Mucosa of stomach (tissue), 1 donor: Measurements from ENCODE around the gene ALLC.
"Not testable (repeated sequence)": the region's sequence is repeated elsewhere in the genome, so short reads cannot be mapped to it uniquely, and the experiment has no call there.

ENCODE experiments used
- H3K27me3 ChIP-seq: one replicate; pipeline ENCODE4 v1.7.0; 2013; ENCODE audit warnings: mild to moderate bottlenecking, low read length; ENCODE audit not compliant: control insufficient read depth, insufficient read depth
- H3K36me3 ChIP-seq: one replicate; pipeline ENCODE4 v1.7.0; 2013; ENCODE audit warnings: low read length; ENCODE audit not compliant: control insufficient read depth, insufficient read depth
- H3K4me1 ChIP-seq: one replicate; pipeline ENCODE4 v1.7.0; 2013; ENCODE audit warnings: mild to moderate bottlenecking, low read length; ENCODE audit not compliant: control insufficient read depth, insufficient read depth
- H3K4me3 ChIP-seq: one replicate; pipeline ENCODE4 v1.7.0; 2013; ENCODE audit warnings: low read length
- H3K9ac ChIP-seq: one replicate; pipeline ENCODE4 v1.7.0; 2013; ENCODE audit warnings: mild to moderate bottlenecking, low read length, moderate library complexity
- H3K9me3 ChIP-seq: one replicate; pipeline ENCODE4 v1.7.0; 2013; ENCODE audit warnings: mild to moderate bottlenecking, low read length, moderate library complexity; ENCODE audit not compliant: control insufficient read depth
- donor health status: Pancreatic carcinoma.

ALLC gene

GRCh38 chr2:3654011-3654410 is 4.0 kb upstream of the ALLC start:
- Histone ChIP-seq H3K9me3 (no peaks in the 10 kb centered on the region), H3K4me1 (peaks cover 13% of the 10 kb centered on the region), H3K4me3 (no peak overlapping the region), H3K27me3 (peaks cover 9% of the 10 kb centered on the region), H3K36me3 (no peaks in the 10 kb centered on the region), H3K9ac (no peak overlapping the region)

- Histone ChIP-seq H3K36me3 (no peaks in the 10 kb centered on the region), H3K4me1 (peaks cover 13% of the 10 kb centered on the region), H3K27me3 (peaks cover 9% of the 10 kb centered on the region), H3K9ac (no peak overlapping the region), H3K4me3 (no peak overlapping the region), H3K9me3 (no peaks in the 10 kb centered on the region)
Measured at GRCh38 chr2:3654531-3655225, 3.3 kb upstream of the ALLC start.

GRCh38 chr2:3655871-3656761 is 1.9 kb upstream of the ALLC start:
- Histone ChIP-seq H3K36me3 (no peaks in the 10 kb centered on the region), H3K4me3 (no peak overlapping the region), H3K9me3 (no peaks in the 10 kb centered on the region), H3K27me3 (peaks cover 6% of the 10 kb centered on the region), H3K4me1 (peaks cover 9% of the 10 kb centered on the region), H3K9ac (no peak overlapping the region)

- Histone ChIP-seq H3K9me3 (no peaks in the 10 kb centered on the region), H3K36me3 (no peaks in the 10 kb centered on the region), H3K27me3 (no peaks in the 10 kb centered on the region), H3K4me3 (no peak overlapping the region), H3K4me1 (peaks cover 2% of the 10 kb centered on the region), H3K9ac (no peak overlapping the region)
Measured at GRCh38 chr2:3656762-3657721, 958 bp upstream of the ALLC start.

- Histone ChIP-seq H3K36me3 (no peaks in the 10 kb centered on the region), H3K9me3 (no peaks in the 10 kb centered on the region), H3K4me3 (no peak overlapping the region), H3K4me1 (no peaks in the 10 kb centered on the region), H3K27me3 (no peaks in the 10 kb centered on the region), H3K9ac (no peak overlapping the region)
Measured at GRCh38 chr2:3659447-3660432, 1.7 kb downstream of the ALLC start.

GRCh38 chr2:3660640-3661039 is 2.6 kb downstream of the ALLC start:
- not testable (repeated sequence) for H3K4me3 ChIP-seq, H3K27me3 ChIP-seq, H3K9me3 ChIP-seq, H3K4me1 ChIP-seq, H3K36me3 ChIP-seq, H3K9ac ChIP-seq

GRCh38 chr2:3661149-3661660 is 3.2 kb downstream of the ALLC start:
- Histone ChIP-seq H3K9me3 (no peaks in the 10 kb centered on the region), H3K27me3 (peaks cover 3% of the 10 kb centered on the region), H3K4me3 (no peak overlapping the region), H3K36me3 (no peaks in the 10 kb centered on the region), H3K4me1 (no peaks in the 10 kb centered on the region), H3K9ac (no peak overlapping the region)

GRCh38 chr2:3662239-3662638 is 4.2 kb downstream of the ALLC start:
- Histone ChIP-seq H3K27me3 (peaks cover 4% of the 10 kb centered on the region), H3K36me3 (no peaks in the 10 kb centered on the region), H3K4me1 (no peaks in the 10 kb centered on the region)

GRCh38 chr2:3664118-3664517 is 6.1 kb downstream of the ALLC start:
- Histone ChIP-seq H3K4me1 (no peaks in the 10 kb centered on the region), H3K4me3 (no peak overlapping the region), H3K9ac (no peak overlapping the region), H3K27me3 (peaks cover 4% of the 10 kb centered on the region), H3K9me3 (no peaks in the 10 kb centered on the region), H3K36me3 (no peaks in the 10 kb centered on the region)

More at GRCh38 chr2:3662239-3662638, 4.2 kb downstream of the ALLC start:
- H3K9me3 ChIP-seq, result no peaks in the 10 kb centered on the region
- no peak overlapping the region for H3K4me3 ChIP-seq
- no peak overlapping the region for H3K9ac ChIP-seq

GRCh38 chr2:3664925-3665324 is 6.9 kb downstream of the ALLC start:
- no peak overlapping the region for H3K9ac ChIP-seq
- no peaks in the 10 kb centered on the region for H3K4me1 ChIP-seq
- H3K9me3 ChIP-seq, result no peaks in the 10 kb centered on the region
- H3K27me3 ChIP-seq, result peaks cover 4% of the 10 kb centered on the region
- H3K4me3 ChIP-seq, result no peak overlapping the region
- H3K36me3 ChIP-seq, result no peaks in the 10 kb centered on the region
